Lung (tissue), 12 donors: ENCODE measurements around the gene CTNNB1. TPM values are rescaled to one million over a fixed set of nuclear protein-coding genes. Genes with fewer than 3 reads are reported as not detected.
"Not testable (repeated sequence)": the region's sequence is repeated elsewhere in the genome, so short reads cannot be mapped to it uniquely, and the experiment has no call there.

Experiments used
- ATAC-seq: fragments of 200-7000 bp; cut with Tn5 transposase; one replicate; pipeline ENCODE4 v1.9.1; 2020; ENCODE audit warnings: moderate number of reproducible peaks; ENCODE audit not compliant: insufficient read depth, low FRiP score
- DNase-seq, 3 donors: peaks; one replicate each; pipeline ENCODE4 v3.0.0-alpha.2; 2013 to 2017
- H3K27ac ChIP-seq, 2 donors: one replicate each; pipeline ENCODE4 v1.5.1; 2013; ENCODE audit warnings: mild to moderate bottlenecking in 2 of 2, moderate library complexity in 2 of 2, control low read depth in 1 of 2, inconsistent platforms in 1 of 2, low read depth in 1 of 2, low read length in 1 of 2
- H3K27me3 ChIP-seq, 3 donors: one replicate each; pipeline ENCODE4 v1.5.1; 2013; ENCODE audit warnings: low read length in 2 of 3; ENCODE audit not compliant: control insufficient read depth in 3 of 3, insufficient read depth in 3 of 3
- H3K36me3 ChIP-seq, 4 donors: one replicate each; pipeline ENCODE4 v1.5.1; 2013; ENCODE audit warnings: low read length in 4 of 4, mild to moderate bottlenecking in 1 of 4, moderate library complexity in 1 of 4; ENCODE audit not compliant: control insufficient read depth in 4 of 4, insufficient read depth in 4 of 4
- H3K4me1 ChIP-seq, 5 donors: one replicate each; pipeline ENCODE4 v1.5.1; 2013; ENCODE audit warnings: low read length in 5 of 5, mild to moderate bottlenecking in 2 of 5, moderate library complexity in 1 of 5; ENCODE audit not compliant: control insufficient read depth in 5 of 5, insufficient read depth in 5 of 5
- H3K4me3 ChIP-seq: one replicate; pipeline ENCODE4 v1.5.1; 2013; ENCODE audit warnings: mild to moderate bottlenecking, control low read depth, moderate library complexity
- H3K9ac ChIP-seq, 2 donors: one replicate each; pipeline ENCODE4 v1.5.1; 2013; ENCODE audit warnings: low read length in 2 of 2, control low read depth in 1 of 2; ENCODE audit not compliant: insufficient read depth in 1 of 2
- H3K9me3 ChIP-seq, 4 donors: one replicate each; pipeline ENCODE4 v1.5.1; 2013; ENCODE audit warnings: low read length in 3 of 4, mild to moderate bottlenecking in 1 of 4, moderate library complexity in 1 of 4; ENCODE audit not compliant: control insufficient read depth in 4 of 4, insufficient read depth in 3 of 4
- CTCF ChIP-seq: IDR thresholded peaks from 2 replicates; pipeline ENCODE4 v1.5.1; 2012; ENCODE audit warnings: mild to moderate bottlenecking; ENCODE audit errors: control extremely low read depth, extremely low read depth
- WGBS, 2 donors: extraction: QIAGEN DNeasy Blood & Tissue Kit; methylation state at CpG; one replicate each; pipeline ENCODE4 v1.1.7; 2013; 5-methylcytosine and 5-hydroxymethylcytosine counted together
- polyA plus RNA-seq, 2 donors: library from polyadenylated mRNA; stranded (reverse); fragments of 200-250 nt; gene quantifications; one replicate each; pipeline ENCODE4 v1.2.1, GENCODE V29; 2013
- total RNA-seq, 2 donors: library from RNA; depleted of rRNA in 1 of 2; stranded (reverse); fragments of >200 nt in 1 of 2; gene quantifications; one replicate each; pipeline ENCODE4 v1.2.1, GENCODE V29; 2014 to 2021
- donor health status: control.
- donor health status: control.
- donor health status: Bipolar disorder and iron deficiency.
- donor health status: healthy.
- donor health status: DM: yes; HTN: yes; CAD: no.

The CTNNB1 gene
- total and polyA plus RNA-seq, 4 donors: 90.3 to 631 (median 315) TPM

GRCh38 chr3:41274944-41275668 lies 75.8 kb downstream of the CTNNB1 start:
- Histone ChIP-seq H3K9me3 (peaks cover 0 to 4% (median under 1%) of the 10 kb centered on the region in 4 donors), H3K4me1 (no peaks in the 10 kb centered on the region), H3K27me3 (no peaks in the 10 kb centered on the region), H3K27ac (no peak overlapping the region), H3K36me3 (no peaks in the 10 kb centered on the region), H3K9ac (no peak overlapping the region), H3K4me3 (no peak overlapping the region)
- ATAC-seq: no peak
- DNase-seq: no peak
- TF ChIP-seq CTCF: no peak

GRCh38 chr3:41276191-41276590 lies 76.9 kb downstream of the CTNNB1 start:
- Histone ChIP-seq H3K9ac (no peak overlapping the region), H3K27me3 (no peaks in the 10 kb centered on the region), H3K27ac (no peak overlapping the region), H3K4me3 (no peak overlapping the region), H3K9me3 (peaks cover 0 to 4% (median under 1%) of the 10 kb centered on the region in 4 donors), H3K36me3 (no peaks in the 10 kb centered on the region), H3K4me1 (no peaks in the 10 kb centered on the region)
- TF ChIP-seq CTCF: no peak
- WGBS, 2 donors: 79 to 93% methylated on average over 4 of the region's 4 CpGs
- ATAC-seq (no peak), DNase-seq (no peak)

- peaks cover 0 to 4% (median under 1%) of the 10 kb centered on the region in 4 donors for H3K9me3 ChIP-seq
- ATAC-seq: no peak
- WGBS, 2 donors: 76 to 82% methylated on average over 16 of the region's 16 CpGs
- no peak for DNase-seq
- no peak overlapping the region for H3K9ac ChIP-seq
- H3K36me3 ChIP-seq: no peaks in the 10 kb centered on the region
- no peaks in the 10 kb centered on the region for H3K4me1 ChIP-seq
- no peak overlapping the region for H3K27ac ChIP-seq
- no peak for TF ChIP-seq CTCF
- H3K27me3 ChIP-seq: no peaks in the 10 kb centered on the region
- H3K4me3 ChIP-seq: no peak overlapping the region
Measured at GRCh38 chr3:41277790-41278465, 78.6 kb downstream of the CTNNB1 start.

- not testable (repeated sequence) for H3K27me3 ChIP-seq, H3K4me3 ChIP-seq, H3K9ac ChIP-seq, H3K9me3 ChIP-seq, ATAC-seq, H3K27ac ChIP-seq, H3K36me3 ChIP-seq, DNase-seq, H3K4me1 ChIP-seq
- 91 to 93% methylated on average over 3 of the region's 3 CpGs for WGBS, 2 donors
Measured at GRCh38 chr3:41284934-41285333, 85.6 kb downstream of the CTNNB1 start.
